ENCODE data around the gene KCNQ1.

GRCh38 chr11:2684581-2684980 is 239.8 kb downstream of the KCNQ1 start:
- TF ChIP-seq CTCF (conservative IDR thresholded peaks at IDR 0.05) (no peak), EZH2 (IDR thresholded peaks at IDR 0.05; ENCODE audit: low read depth) (no peak)
